Putamen (tissue), 1 donor: ENCODE results near the gene HTR7.

Experiments
- DNase-seq: peaks from one replicate; pipeline ENCODE4 v3.0.0-alpha.2; 2016; ENCODE audit warnings: low spot score

Gene HTR7

GRCh38 chr10:90804354-90804753 lies 53.5 kb downstream of the HTR7 start:
- no peak for DNase-seq

- DNase-seq, result no peak
Measured at GRCh38 chr10:90801608-90802007, 56.2 kb downstream of the HTR7 start.

- DNase-seq, result no peak
Measured at GRCh38 chr10:90800232-90800796, 57.5 kb downstream of the HTR7 start.

- DNase-seq, result no peak
Measured at GRCh38 chr10:90799172-90799571, 58.7 kb downstream of the HTR7 start.

DNA sequence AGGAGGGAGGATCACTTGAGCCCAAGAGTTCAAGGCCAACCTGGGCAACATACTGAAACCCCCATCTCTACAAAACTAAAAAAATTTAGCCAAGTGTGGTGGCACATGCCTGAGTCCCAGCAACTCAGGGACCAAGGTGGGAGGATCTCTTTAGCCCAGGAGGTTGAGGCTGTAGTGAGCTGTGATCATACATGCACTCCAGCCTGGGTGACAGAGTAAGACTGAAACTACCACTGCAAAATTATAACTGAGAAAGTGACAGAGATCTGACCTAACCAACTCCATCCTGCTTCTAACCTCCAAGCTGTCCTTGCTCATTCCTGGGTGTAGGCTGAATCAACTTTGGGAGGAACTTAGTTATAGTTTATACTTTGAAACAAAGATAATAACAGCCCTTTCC lies 59.4 kb downstream of the HTR7 start:
- no peak for DNase-seq

GRCh38 chr10:90790422-90790821 lies 67.4 kb downstream of the HTR7 start:
- no peak for DNase-seq

DNA sequence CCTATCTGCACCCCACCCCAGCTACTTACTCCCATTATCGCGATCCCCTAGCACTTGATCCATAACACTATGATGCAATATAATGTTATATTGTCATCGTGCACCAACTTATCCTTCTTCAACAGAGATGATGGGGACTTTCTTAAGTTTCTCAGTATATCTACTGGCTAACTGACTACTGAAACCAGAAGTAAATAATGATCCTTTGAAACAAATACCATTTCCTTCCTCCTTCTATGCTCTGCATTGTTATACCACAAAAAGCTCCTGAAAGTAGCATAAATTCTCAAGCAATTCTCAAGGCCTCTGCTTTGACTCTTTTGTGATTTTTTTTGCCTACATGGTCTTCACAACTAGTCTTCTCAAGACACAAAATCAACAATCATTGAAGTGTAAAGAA lies 68.9 kb downstream of the HTR7 start:
- DNase-seq, result no peak

DNA sequence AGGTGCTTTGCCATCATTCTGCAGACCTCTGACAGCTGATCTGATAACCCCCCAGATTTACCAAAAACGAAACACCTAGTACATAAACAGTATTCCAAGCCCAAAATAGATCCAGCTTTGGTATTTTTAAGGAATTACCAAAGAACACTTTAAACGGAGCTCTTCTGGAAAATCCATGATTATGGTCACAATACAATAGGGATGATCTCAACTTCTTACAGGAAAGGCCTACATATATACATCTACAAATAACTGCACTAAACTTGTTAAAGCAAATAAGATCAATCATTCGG lies 69.7 kb downstream of the HTR7 start:
- DNase-seq, result no peak

DNA sequence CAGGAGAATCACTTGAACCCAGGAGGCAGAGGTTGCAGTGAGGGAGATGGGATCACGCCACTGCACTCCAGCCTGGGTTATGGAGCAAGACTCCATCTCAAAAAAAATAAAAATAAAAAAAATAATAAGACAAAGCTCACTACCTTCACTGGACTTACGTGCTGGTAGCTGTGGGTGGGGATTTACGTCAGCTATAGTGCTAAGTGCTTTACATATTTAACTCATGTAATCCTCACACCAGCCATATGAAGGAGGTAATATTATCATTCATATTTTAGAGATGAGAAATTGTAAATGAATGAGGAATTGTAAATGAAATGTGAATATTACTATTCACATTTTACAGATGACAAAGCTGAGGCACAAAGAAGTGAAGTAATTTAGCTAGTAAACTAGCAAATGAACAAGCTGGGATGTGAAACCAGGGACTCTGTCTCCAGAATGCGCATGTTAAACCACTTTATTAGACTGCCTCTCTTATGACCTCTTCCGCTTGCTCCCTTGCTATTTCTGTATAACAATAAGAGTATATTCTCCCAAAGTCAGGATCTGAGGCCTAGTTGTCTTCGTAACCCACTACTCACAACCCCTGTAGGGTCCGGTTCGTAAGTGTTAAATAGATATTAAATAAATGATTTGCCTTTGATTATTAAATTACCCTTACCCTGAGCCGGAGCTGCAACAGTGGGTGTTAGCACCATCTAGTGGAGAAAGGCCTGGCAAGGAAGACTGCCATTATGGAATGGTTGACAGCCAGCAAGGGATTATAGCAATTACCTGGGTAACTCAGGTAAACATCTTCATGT lies 70.2 kb downstream of the HTR7 start:
- DNase-seq, result no peak

GRCh38 chr10:90785782-90786181 lies 72.1 kb downstream of the HTR7 start:
- no peak for DNase-seq

GRCh38 chr10:90784771-90785170 lies 73.1 kb downstream of the HTR7 start:
- no peak for DNase-seq

DNA sequence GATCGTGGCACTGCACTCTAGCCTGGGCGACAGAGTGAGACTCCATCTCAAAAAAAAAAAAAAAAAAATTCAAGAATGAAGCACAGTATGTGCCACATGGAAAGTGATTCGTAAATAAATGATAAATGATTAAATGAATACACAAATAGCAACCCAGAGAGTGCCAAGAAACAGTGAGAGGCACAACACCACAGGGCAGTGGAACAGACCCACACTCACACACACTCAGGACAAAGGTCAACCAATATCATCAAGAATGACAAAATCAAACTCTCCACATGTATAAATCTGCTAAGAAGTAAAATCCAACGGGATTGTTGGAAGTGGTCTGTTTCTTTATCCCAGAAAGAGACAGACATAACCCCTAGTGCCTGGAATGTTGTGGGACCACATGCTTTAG lies 77.4 kb downstream of the HTR7 start:
- DNase-seq, result no peak

DNA sequence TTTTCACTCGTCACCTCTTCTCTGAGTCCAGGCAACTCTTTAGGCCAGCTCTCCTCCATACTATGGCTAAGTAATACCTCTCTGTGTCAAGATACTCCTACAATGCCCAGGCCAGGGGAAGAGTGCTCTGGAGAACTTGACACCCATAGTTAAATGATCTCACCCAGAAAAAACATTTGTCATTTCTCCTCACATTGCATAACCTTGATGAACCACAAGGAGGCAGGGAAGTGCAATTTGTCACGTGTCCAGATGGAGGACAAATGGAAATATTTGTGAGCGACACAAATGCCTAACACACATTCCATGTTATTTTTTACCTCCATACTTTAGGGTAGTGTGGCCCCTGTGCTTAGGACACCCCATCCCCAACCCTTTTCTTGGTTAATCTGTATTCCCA lies 78.3 kb downstream of the HTR7 start:
- DNase-seq, result no peak

GRCh38 chr10:90777621-90778020 lies 80.2 kb downstream of the HTR7 start:
- no peak for DNase-seq

DNA sequence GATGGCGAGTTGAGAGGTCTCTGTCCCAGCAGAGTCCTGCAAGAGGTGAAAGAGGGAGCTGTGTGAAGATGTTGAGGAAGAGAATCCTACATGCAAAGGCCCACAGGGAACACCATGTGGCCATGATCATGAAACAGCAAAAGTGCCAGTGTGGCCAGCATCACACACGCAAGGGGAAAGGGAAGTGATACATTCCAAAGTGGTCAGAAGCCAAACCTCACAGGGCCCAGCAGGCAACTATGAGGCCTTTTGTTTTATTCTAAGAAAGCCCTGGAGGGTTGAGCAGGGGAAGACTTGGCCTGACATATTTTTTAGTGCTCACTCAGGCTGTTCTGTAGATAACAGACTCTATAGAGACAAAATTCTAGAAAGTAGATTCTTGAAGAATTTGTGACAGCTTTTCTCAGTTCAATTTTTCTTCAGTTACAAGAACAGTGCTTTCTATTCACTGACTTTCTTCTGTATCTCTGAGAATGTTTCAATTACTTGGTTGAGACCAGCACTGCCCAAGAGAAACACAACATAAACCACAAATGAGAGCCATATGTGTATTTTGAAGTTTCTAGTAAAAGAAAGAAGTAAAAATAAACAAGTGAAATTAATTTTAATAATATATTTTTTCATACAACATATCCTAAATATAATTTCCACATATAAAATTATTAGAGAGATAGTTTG lies 82.3 kb downstream of the HTR7 start:
- no peak for DNase-seq

GRCh38 chr10:90769946-90770841 lies 87.6 kb downstream of the HTR7 start:
- no peak for DNase-seq

DNA sequence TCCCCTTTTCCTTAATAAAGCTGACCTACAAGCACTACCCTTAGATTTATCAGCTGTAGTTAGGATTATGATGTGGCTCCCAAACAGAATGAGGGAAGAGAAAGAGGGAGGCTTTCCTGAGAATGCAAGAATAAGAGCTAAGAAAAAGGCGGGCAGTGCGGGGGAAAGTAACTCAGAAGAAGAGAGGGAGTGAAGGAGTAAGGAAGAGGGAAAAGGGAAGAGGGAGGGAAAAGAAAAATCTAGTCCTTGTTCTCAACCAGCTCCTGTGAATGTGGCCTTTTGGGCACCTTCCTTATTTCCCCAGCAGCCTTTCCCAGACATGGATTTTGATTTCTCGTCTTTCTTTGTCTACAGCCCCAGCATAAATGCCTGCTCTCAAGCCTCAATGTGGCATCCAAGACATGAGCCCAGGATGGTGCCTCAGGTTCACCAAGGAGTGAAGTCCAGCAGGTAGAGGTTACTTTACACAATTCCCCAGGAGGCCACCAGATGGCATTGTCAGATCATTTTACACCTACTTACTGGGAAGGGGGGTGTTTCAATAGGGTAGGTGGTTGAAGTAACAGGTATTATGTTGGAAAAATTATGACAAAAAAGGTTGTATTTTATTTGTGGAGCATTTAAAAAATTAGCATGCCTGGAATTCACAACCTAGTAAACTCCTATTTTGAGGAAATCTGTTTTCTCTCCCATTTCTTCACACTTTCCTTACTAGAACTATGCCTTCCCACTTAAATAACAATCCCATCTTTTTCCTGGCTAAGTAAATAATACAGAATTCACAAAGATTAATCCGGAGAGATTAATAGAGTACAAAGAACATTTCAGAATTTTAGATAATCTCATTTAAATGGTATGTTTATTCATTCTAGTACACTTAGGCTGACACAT lies 106.5 kb downstream of the HTR7 start:
- no peak for DNase-seq

DNA sequence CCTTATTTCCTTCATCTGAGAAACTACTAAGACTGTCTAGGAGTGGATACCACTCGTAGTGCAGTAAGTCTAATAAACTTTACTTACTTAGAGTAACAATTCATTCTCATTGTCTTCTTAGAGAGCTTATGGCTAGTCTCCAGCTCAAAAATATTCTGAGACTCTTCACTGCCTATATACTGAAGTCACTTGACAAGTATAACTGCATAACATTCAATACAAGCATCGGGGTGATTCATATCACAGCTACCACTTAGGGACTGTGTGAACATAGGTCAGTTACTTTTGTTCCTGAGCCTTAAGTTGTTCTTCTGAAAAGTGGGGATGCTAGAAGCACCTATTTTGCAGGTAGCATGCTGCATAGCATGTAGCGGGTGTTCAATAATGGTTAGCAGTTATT lies 111.0 kb downstream of the HTR7 start:
- no peak for DNase-seq

DNA sequence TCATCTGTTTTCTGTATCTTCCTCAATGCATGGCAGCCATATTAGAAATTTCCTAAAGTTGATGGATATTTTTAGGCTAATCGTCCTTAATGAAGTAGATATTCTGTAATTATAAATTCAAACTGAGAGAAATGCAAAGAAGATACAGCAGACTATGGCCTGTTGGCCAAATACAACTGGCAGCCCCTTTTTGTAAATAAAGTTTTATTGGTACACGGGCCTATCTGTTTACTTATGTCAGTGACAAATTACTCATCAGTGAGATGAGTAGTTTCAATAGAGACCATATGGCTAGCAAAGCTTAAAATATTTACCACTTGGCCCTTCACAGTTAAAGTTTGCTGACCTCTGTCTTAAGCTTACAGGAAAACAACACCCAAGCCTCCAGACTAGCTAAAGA lies 112.3 kb downstream of the HTR7 start:
- DNase-seq, result no peak

DNA sequence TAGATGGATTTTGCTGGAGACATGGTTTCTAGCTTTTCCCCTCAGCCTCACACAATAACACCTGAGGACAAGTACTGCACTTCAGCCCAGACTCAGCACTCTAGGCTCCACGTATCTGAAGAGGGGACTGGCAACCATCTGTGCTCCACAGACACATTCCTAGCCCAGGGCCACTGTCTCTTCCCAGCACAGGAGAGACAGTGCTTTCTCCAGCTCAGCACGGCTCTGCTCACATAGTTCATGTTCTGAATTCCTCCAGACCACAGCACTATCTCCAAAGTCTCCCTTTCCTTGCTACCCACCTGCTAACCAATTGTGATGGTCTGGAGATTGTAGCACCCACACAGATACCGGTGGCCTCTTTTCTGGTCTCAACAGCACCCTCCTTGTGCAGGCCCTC lies 114.5 kb downstream of the HTR7 start:
- DNase-seq, result no peak

GRCh38 chr10:90741926-90742565 lies 115.8 kb downstream of the HTR7 start:
- no peak for DNase-seq
